MG63 (cell line): ENCODE results near the gene GSTA1. TPM values are rescaled to one million over a fixed set of nuclear protein-coding genes. Genes with fewer than 3 reads are reported as not detected.

ENCODE experiments used
- total RNA-seq: library from RNA; depleted of rRNA; stranded (reverse); fragments of >200 nt; shearing (Covaris generic); gene quantifications from 2 replicates; pipeline ENCODE4 v1.2.3, GENCODE V29; 2014; ENCODE audit warnings: low replicate concordance; rRNA removed

Gene GSTA1
- total RNA-seq, 1 experiment from 2014 or later: 2.2 TPM

Other genes with a start within 250 kb of the GSTA1 start
- 206 and 243 TPM in 2 replicates for gene TRAM2, start 226.8 kb downstream of the GSTA1 start, total RNA-seq
- gene TMEM14A, start 132.7 kb downstream of the GSTA1 start, total RNA-seq: 279 and 387 TPM in 2 replicates
- gene GSTA2, start 40.3 kb downstream of the GSTA1 start, total RNA-seq: 0.63 TPM in 1 of 2 replicates, not detected in the other
- gene GSTA5, start 37.0 kb upstream of the GSTA1 start, total RNA-seq: not detected in 2 replicates
- gene GSTA3, start 105.9 kb upstream of the GSTA1 start, total RNA-seq: not detected in 2 replicates
- 15.3 and 28.5 TPM in 2 replicates for gene GSTA4, start 191.5 kb upstream of the GSTA1 start, total RNA-seq